H9 (cell line): Measurements from ENCODE around the gene MS4A18. TPM values are rescaled to one million over a fixed set of nuclear protein-coding genes. Genes with fewer than 3 reads are reported as not detected.

Source experiments
- DNase-seq: peaks from one replicate; pipeline ENCODE4 v3.0.0-alpha.2; 2017
- H2AFZ ChIP-seq: one replicate; pipeline ENCODE4 v1.6.1; 2013; ENCODE audit warnings: mild to moderate bottlenecking, low read length, control low read depth, moderate library complexity
- H2AK5ac ChIP-seq: 2 replicates; pipeline ENCODE4 v1.6.1; 2013; ENCODE audit warnings: low read length, control low read depth, mixed read lengths; ENCODE audit not compliant: insufficient read length
- H2BK120ac ChIP-seq: one replicate; pipeline ENCODE4 v1.6.1; 2013; ENCODE audit warnings: low read depth, mild to moderate bottlenecking, low read length, control low read depth, inconsistent platforms; ENCODE audit not compliant: poor library complexity, severe bottlenecking
- H2BK12ac ChIP-seq: 2 replicates; pipeline ENCODE4 v1.6.1; 2013; ENCODE audit warnings: low read length, control low read depth, mixed read lengths, low read depth; ENCODE audit not compliant: insufficient read length
- H2BK15ac ChIP-seq: 2 replicates; pipeline ENCODE4 v1.6.1; 2013; ENCODE audit warnings: low read depth, low read length, control low read depth
- H2BK20ac ChIP-seq: one replicate; pipeline ENCODE4 v1.6.1; 2013; ENCODE audit warnings: low read depth, mild to moderate bottlenecking, low read length, control low read depth, inconsistent platforms; ENCODE audit not compliant: poor library complexity, severe bottlenecking
- H2BK5ac ChIP-seq: 2 replicates; pipeline ENCODE4 v1.6.1; 2013; ENCODE audit warnings: low read length, control low read depth, mixed read lengths; ENCODE audit not compliant: insufficient read length
- H3K14ac ChIP-seq: 2 replicates; pipeline ENCODE4 v1.6.1; 2013; ENCODE audit warnings: low read length, control low read depth; ENCODE audit not compliant: insufficient read depth
- H3K18ac ChIP-seq: 2 replicates; pipeline ENCODE4 v1.6.1; 2013; ENCODE audit warnings: low read depth, mild to moderate bottlenecking, mixed read lengths, low read length, control low read depth; ENCODE audit not compliant: insufficient read length
- H3K23ac ChIP-seq: 2 replicates; pipeline ENCODE4 v1.6.1; 2013; ENCODE audit warnings: low read length, control low read depth, mixed read lengths, low read depth; ENCODE audit not compliant: insufficient read length
- H3K23me2 ChIP-seq: 2 replicates; pipeline ENCODE4 v1.6.1; 2013; ENCODE audit warnings: low read depth, mild to moderate bottlenecking, mixed read lengths, low read length, control low read depth; ENCODE audit not compliant: insufficient read length, poor library complexity, severe bottlenecking
- H3K27ac ChIP-seq: 2 replicates; pipeline ENCODE4 v1.5.1; 2013; ENCODE audit warnings: low read length, control low read depth, mixed read lengths, low read depth; ENCODE audit not compliant: insufficient read length
- H3K27me3 ChIP-seq: 2 replicates; pipeline ENCODE4 v1.6.1; 2013; ENCODE audit warnings: low read length, control low read depth, inconsistent platforms; ENCODE audit not compliant: insufficient read depth
- H3K4ac ChIP-seq: 2 replicates; pipeline ENCODE4 v1.6.1; 2013; ENCODE audit warnings: low read depth, mild to moderate bottlenecking, control low read depth, inconsistent platforms, low read length, moderate library complexity
- H3K4me1 ChIP-seq: 2 replicates; pipeline ENCODE4 v1.6.1; 2013; ENCODE audit warnings: low read length, control low read depth, inconsistent platforms; ENCODE audit not compliant: insufficient read depth
- H3K4me2 ChIP-seq: 2 replicates; pipeline ENCODE4 v1.6.1; 2013; ENCODE audit warnings: low read length, control low read depth, mixed read lengths; ENCODE audit not compliant: insufficient read length, insufficient read depth
- H3K56ac ChIP-seq: 2 replicates; pipeline ENCODE4 v1.6.1; 2013; ENCODE audit warnings: low read depth, mild to moderate bottlenecking, mixed read lengths, low read length, control low read depth; ENCODE audit not compliant: insufficient read length
- H3K79me1 ChIP-seq: 2 replicates; pipeline ENCODE4 v1.6.1; 2013; ENCODE audit warnings: low read depth, mild to moderate bottlenecking, moderate library complexity, low read length, control low read depth, inconsistent platforms; ENCODE audit not compliant: insufficient read depth, poor library complexity, severe bottlenecking
- H3K79me2 ChIP-seq: 2 replicates; pipeline ENCODE4 v1.6.1; 2013; ENCODE audit warnings: low read length, control low read depth, inconsistent platforms; ENCODE audit not compliant: insufficient read depth
- H3K9ac ChIP-seq: 2 replicates; pipeline ENCODE4 v1.6.1; 2013; ENCODE audit warnings: low read length, control low read depth, mixed read lengths; ENCODE audit not compliant: insufficient read length; ENCODE audit errors: extremely low read depth
- H3K9me3 ChIP-seq: one replicate; pipeline ENCODE4 v1.6.1; 2013; ENCODE audit warnings: low read depth, low read length, inconsistent platforms; ENCODE audit not compliant: control insufficient read depth
- H3T11ph ChIP-seq: one replicate; pipeline ENCODE4 v1.6.1; 2013; ENCODE audit warnings: mild to moderate bottlenecking, low read length, control low read depth, inconsistent platforms
- H4K20me1 ChIP-seq: one replicate; pipeline ENCODE4 v1.6.1; 2013; ENCODE audit not compliant: control insufficient read depth, insufficient read length, insufficient read depth
- H4K5ac ChIP-seq: 2 replicates; pipeline ENCODE4 v1.6.1; 2013; ENCODE audit warnings: low read depth, mild to moderate bottlenecking, mixed read lengths, low read length, control low read depth; ENCODE audit not compliant: insufficient read length
- H4K8ac ChIP-seq: replicated peaks from 2 replicates; pipeline ENCODE4 v1.6.1; 2013; ENCODE audit warnings: low read length, control low read depth, mixed read lengths, low read depth; ENCODE audit not compliant: insufficient read length
- H4K91ac ChIP-seq: 2 replicates; pipeline ENCODE4 v1.6.1; 2013; ENCODE audit warnings: low read depth, mild to moderate bottlenecking, moderate library complexity, mixed read lengths, low read length, control low read depth; ENCODE audit not compliant: insufficient read length
- H3K27ac Mint-ChIP-seq, 3 experiments: 2 replicates in 2 of 3; 3 replicates in 1 of 3; pipeline ENCODE4 v1.8.0; 2020 to 2021; ENCODE audit warnings: mixed read lengths in 3 of 3, mild to moderate bottlenecking in 1 of 3, moderate library complexity in 1 of 3
- H3K27me3 Mint-ChIP-seq: 2 replicates; pipeline ENCODE4 v1.8.0; 2021; ENCODE audit warnings: low read depth, mild to moderate bottlenecking, moderate library complexity, mixed read lengths
- H3K36me3 Mint-ChIP-seq, 3 experiments: 2 replicates in 2 of 3; 3 replicates in 1 of 3; pipeline ENCODE4 v1.8.0; 2020 to 2021; ENCODE audit warnings: low read depth in 3 of 3, mixed read lengths in 3 of 3; ENCODE audit not compliant: insufficient read depth in 1 of 3
- H3K4me1 Mint-ChIP-seq, 2 experiments: 2 replicates each; pipeline ENCODE4 v1.8.0; 2020; ENCODE audit warnings: mixed read lengths in 2 of 2
- H3K4me3 Mint-ChIP-seq, 2 experiments: 2 replicates in 1 of 2; 3 replicates in 1 of 2; pipeline ENCODE4 v1.8.0; 2020 to 2021; ENCODE audit warnings: mild to moderate bottlenecking in 2 of 2, mixed read lengths in 2 of 2, moderate library complexity in 1 of 2
- H3K9me3 Mint-ChIP-seq, 2 experiments: 2 replicates in 1 of 2; 3 replicates in 1 of 2; pipeline ENCODE4 v1.8.0; 2020; ENCODE audit warnings: mild to moderate bottlenecking in 2 of 2, mixed read lengths in 2 of 2, moderate library complexity in 1 of 2
- CTCF ChIP-seq: fragments of 200-600 bp; sonication (generic); conservative IDR thresholded peaks from 3 replicates; pipeline ENCODE4 v1.8.0; 2021; ENCODE audit warnings: antibody characterized with exemption, mild to moderate bottlenecking
- WGBS: extraction: QIAGEN DNeasy Blood & Tissue Kit; methylation state at CpG from one replicate; pipeline ENCODE4 v1.1.7; 2013; ENCODE audit warnings: missing lambda C conversion rate, low lambda C conversion rate, mixed read lengths; ENCODE audit not compliant: insufficient read length; ENCODE audit errors: extremely low coverage; 5-methylcytosine and 5-hydroxymethylcytosine counted together
- total RNA-seq: library from RNA; stranded (reverse); gene quantifications from 2 replicates; pipeline ENCODE4 v1.2.1, GENCODE V29; 2021

MS4A18 gene
- total RNA-seq, 1 experiment from 2014 or later, result not detected

GRCh38 chr11:60744114-60744513, 19.6 kb downstream of the MS4A18 start:
- Histone ChIP-seq H3K4me2 (no peak overlapping the region), H4K20me1 (no peaks in the 10 kb centered on the region), H3K18ac (no peak overlapping the region), H2BK120ac (no peak overlapping the region), H3K27me3 (no peaks in the 10 kb centered on the region), H2AK5ac (no peak overlapping the region), H2BK15ac (no peak overlapping the region), H3K4ac (no peak overlapping the region), H3K14ac (no peak overlapping the region), H3K4me1 (no peaks in the 10 kb centered on the region), H3K23me2 (no peaks in the 10 kb centered on the region), H4K8ac (no peak overlapping the region), H2BK12ac (no peak overlapping the region), H2BK5ac (no peak overlapping the region), H4K5ac (no peak overlapping the region), H4K91ac (no peak overlapping the region), H2AFZ (no peak overlapping the region), H3K79me2 (no peaks in the 10 kb centered on the region), H3K9ac (no peak overlapping the region), H3K23ac (no peak overlapping the region), H3K79me1 (no peaks in the 10 kb centered on the region), H2BK20ac (no peak overlapping the region), H3T11ph (no peak overlapping the region), H3K9me3 (no peaks in the 10 kb centered on the region), H3K27ac (no peak overlapping the region), H3K56ac (no peak overlapping the region)
- peaks cover 4 to 8% of the 10 kb centered on the region in 2 experiments for H3K4me1 Mint-ChIP-seq
- H3K27ac Mint-ChIP-seq, result no peak overlapping the region
- H3K27me3 Mint-ChIP-seq, result no peaks in the 10 kb centered on the region; the same call in 1 of the 2 replicates
- no peaks in the 10 kb centered on the region; a peak in 2 of 7 replicates for H3K36me3 Mint-ChIP-seq
- peaks cover 0 to 4% of the 10 kb centered on the region in 2 experiments; a peak in 4 of 5 replicates for H3K9me3 Mint-ChIP-seq
- no CpG with 5 or more reads among the region's 5 CpGs for WGBS
- no peak overlapping the region for H3K4me3 Mint-ChIP-seq
- DNase-seq, result no peak
- TF ChIP-seq CTCF, result no peak
